OCI-LY3 (cell line): Measurements from ENCODE around the gene RD3L.

Source experiments
- EZH2phosphoT487 ChIP-seq: fragments of 200-600 bp; shearing (Covaris generic); IDR thresholded peaks from 2 replicates; pipeline ENCODE4 v1.6.1; 2018; ENCODE audit warnings: antibody characterized with exemption, mixed run types, low read depth
- TF ChIP-seq, protein P1 (sequence below): fragments of 200-600, 300-600 bp; sonication (generic); IDR thresholded peaks from 2 replicates; pipeline ENCODE4 v1.5.1; 2014; ENCODE audit warnings: antibody characterized with exemption, low read length, low read depth

GRCh38 chr14:103915616-103916015 lies 26.7 kb downstream of the RD3L start:
- TF ChIP-seq, protein P1, sequence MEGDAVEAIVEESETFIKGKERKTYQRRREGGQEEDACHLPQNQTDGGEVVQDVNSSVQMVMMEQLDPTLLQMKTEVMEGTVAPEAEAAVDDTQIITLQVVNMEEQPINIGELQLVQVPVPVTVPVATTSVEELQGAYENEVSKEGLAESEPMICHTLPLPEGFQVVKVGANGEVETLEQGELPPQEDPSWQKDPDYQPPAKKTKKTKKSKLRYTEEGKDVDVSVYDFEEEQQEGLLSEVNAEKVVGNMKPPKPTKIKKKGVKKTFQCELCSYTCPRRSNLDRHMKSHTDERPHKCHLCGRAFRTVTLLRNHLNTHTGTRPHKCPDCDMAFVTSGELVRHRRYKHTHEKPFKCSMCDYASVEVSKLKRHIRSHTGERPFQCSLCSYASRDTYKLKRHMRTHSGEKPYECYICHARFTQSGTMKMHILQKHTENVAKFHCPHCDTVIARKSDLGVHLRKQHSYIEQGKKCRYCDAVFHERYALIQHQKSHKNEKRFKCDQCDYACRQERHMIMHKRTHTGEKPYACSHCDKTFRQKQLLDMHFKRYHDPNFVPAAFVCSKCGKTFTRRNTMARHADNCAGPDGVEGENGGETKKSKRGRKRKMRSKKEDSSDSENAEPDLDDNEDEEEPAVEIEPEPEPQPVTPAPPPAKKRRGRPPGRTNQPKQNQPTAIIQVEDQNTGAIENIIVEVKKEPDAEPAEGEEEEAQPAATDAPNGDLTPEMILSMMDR: no peak
- no peak for TF ChIP-seq EZH2phosphoT487
